HG03196 (cell line): ENCODE measurements around the gene CFAP92.

Source experiments
- ATAC-seq: cut with Tn5 transposase; IDR thresholded peaks from one replicate; pipeline ENCODE4 v1.9.1; 2021; ENCODE audit not compliant: unreplicated experiment

Gene CFAP92

GRCh38 chr3:128993461-128994172, at the start of gene CFAP92:
TSS of gene CFAP92 (minus strand) at chr3:128994076. CDS start at chr3:128993304, 772 bp downstream.
- ATAC-seq = peak; percentile 66

GRCh38 chr3:129040579-129041300, 46.9 kb upstream of the CFAP92 start:
- ATAC-seq = no peak

- ATAC-seq = no peak
Observed at GRCh38 chr3:129040039-129040336, 46.1 kb upstream of the CFAP92 start.

GRCh38 chr3:129039271-129040038, 45.6 kb upstream of the CFAP92 start:
- no peak for ATAC-seq

GRCh38 chr3:129038121-129038855, 44.4 kb upstream of the CFAP92 start:
- ATAC-seq = no peak

GRCh38 chr3:129037093-129037419, 43.2 kb upstream of the CFAP92 start:
- no peak for ATAC-seq

- no peak for ATAC-seq
Observed at GRCh38 chr3:129036222-129037092, 42.6 kb upstream of the CFAP92 start.

- no peak for ATAC-seq
Observed at GRCh38 chr3:129035360-129036221, 41.7 kb upstream of the CFAP92 start.

GRCh38 chr3:129034642-129035041, 40.8 kb upstream of the CFAP92 start:
- ATAC-seq = no peak

- ATAC-seq = no peak
Observed at GRCh38 chr3:129033633-129034321, 39.9 kb upstream of the CFAP92 start.

GRCh38 chr3:129033151-129033550, 39.3 kb upstream of the CFAP92 start:
- ATAC-seq = no peak

GRCh38 chr3:129032716-129033115, 38.8 kb upstream of the CFAP92 start:
- no peak for ATAC-seq

GRCh38 chr3:129031476-129032215, 37.8 kb upstream of the CFAP92 start:
- ATAC-seq = no peak

- no peak for ATAC-seq
Observed at GRCh38 chr3:129030611-129031010, 36.7 kb upstream of the CFAP92 start.

- no peak for ATAC-seq
Observed at GRCh38 chr3:129028866-129029265, 35.0 kb upstream of the CFAP92 start.

- ATAC-seq = no peak
Observed at GRCh38 chr3:129027544-129027880, 33.6 kb upstream of the CFAP92 start.

- peak; percentile 94 for ATAC-seq
Observed at GRCh38 chr3:129026728-129027543, 33.1 kb upstream of the CFAP92 start.
